GM21423 (cell line): ENCODE data around the gene CFAP210.

Experiments used
- ATAC-seq: cut with Tn5 transposase; IDR thresholded peaks from one replicate; pipeline ENCODE4 v1.9.1; 2021; ENCODE audit warnings: mild to moderate bottlenecking, moderate library complexity; ENCODE audit not compliant: unreplicated experiment

CFAP210 gene

DNA sequence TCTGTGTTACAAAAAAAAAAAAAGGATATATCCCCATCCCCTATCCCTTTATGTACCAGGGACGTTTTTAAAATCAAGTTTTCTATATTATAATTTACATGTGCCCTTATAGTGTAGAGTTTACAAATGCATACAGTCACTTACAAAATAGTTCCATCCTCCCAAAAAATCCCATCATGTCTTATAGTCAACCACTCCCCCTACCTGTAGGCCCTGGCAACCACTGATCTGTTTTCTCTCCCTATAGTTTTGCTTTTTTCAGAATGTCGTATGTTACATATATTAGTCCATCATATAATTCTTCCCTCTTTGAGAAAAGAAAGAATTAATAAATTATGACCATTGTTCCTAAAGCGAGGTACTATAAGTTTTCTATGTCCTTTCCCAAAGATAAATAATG, 17.8 kb downstream of the CFAP210 start:
- no peak for ATAC-seq

- ATAC-seq, result no peak
Observed at GRCh38 chr2:169673921-169674320, 20.3 kb downstream of the CFAP210 start.

- no peak for ATAC-seq
Observed at GRCh38 chr2:169673106-169673505, 21.1 kb downstream of the CFAP210 start.

DNA sequence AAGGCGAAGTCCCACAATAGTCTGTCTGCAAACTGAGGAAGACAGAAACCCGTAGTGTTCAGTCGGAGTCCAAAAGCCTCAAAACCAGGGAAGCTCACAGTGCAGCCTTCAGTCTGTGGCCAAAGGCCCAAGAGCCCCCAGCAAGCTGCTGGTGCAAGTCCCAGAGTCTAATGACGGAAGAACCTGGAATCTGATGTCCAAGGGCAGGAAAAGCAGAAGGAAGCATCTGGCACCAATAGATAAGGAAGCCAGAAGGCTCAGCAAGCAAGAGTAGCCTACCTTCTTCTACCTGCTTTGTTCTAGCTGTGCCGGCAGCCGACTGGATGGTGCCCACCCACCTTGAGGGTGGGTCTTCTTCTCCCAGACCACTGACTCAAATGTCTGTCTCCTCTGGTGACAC, 21.8 kb downstream of the CFAP210 start:
- ATAC-seq, result no peak

- ATAC-seq, result no peak
Observed at GRCh38 chr2:169670937-169671336, 23.3 kb downstream of the CFAP210 start.

DNA sequence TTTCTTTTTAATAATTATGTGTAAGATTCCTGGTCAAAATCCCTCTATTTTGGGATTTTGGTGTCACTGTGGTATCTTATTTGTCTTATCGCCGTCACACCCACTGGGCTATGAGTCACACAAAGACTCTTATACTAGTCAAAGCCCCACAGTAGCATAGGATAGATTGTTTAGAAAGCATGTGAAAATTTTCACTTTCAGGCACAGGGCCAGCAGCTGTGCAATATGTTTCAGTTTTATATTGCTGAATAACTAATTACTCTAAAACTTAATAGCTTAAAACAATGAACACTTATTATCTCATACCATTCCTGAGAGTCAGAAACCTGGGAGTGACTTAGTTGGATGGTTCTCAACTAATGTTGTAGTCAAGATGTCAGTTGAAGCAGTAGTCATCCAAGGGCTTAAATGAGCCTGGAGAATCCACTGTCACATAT, 24.0 kb downstream of the CFAP210 start:
- no peak for ATAC-seq

GRCh38 chr2:169667583-169667982, 26.6 kb downstream of the CFAP210 start:
- no peak for ATAC-seq

DNA sequence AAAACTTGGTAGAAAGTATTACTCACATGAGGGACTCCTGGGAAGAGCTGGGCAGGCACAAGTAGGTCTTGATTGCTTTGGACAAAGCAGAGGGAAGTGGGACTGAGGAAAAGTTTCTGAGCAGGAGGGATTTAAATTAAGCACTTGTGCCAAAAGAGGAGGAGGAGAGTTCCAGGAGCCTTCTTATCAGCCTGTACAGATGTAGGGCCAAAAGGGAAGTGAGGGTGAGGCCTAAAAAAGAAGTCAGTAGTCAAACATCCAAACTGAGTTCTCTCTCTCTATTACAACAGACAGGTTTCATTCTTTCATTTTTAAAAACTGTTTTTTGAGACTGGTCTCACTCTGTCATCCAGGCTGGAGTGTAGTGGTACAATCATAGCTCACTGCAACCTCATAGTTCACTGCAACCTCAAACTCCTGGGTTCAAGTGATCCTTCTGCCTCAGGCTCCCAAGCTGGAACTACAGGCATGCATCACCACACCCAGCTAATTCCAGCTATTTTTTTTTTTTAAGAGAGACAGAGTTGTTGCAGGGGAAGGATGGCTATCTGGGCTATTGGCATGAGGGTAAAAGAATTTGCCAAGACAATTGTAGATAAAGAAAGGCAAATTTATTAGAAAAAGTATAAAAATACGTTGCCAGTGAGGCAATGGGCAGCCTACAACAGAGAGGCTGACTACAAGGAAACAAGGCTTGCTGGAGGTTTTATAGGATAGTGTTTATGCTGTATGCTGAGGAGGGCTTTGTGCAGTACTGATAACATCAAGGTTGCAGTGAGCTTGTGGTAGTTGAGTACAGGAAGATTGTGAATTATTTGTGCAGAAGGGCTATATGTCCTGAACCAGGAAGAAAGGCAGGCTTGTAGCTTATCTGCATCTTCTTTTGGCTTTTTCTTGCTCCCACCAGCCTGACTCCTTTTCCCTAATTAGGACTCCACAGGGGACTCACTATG, 29.0 kb downstream of the CFAP210 start:
- no peak for ATAC-seq

- ATAC-seq, result no peak
Observed at GRCh38 chr2:169664600-169664977, 29.6 kb downstream of the CFAP210 start.

DNA sequence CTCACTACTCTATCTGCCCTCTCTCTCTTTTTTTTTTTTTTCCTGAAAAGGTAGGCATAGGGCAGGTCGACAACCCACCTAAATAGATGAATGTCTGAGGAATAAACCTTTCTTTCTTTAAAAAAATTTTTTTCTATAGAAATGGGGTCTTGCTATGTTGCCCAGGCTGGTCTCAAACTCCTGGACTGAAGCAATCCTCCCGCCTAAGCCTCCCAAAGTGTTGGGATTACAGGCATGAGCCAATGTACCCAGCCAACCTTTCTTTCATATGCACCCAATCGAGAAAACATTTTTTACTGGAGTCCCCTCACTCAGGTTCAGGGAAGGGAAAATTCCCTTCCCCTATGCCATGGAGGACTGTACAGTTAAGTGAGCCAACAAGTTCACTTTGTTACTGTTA, 31.0 kb downstream of the CFAP210 start:
- no peak for ATAC-seq

GRCh38 chr2:169662744-169663143, 31.5 kb downstream of the CFAP210 start:
- ATAC-seq, result no peak

GRCh38 chr2:169661265-169661664, 32.9 kb downstream of the CFAP210 start:
- no peak for ATAC-seq

DNA sequence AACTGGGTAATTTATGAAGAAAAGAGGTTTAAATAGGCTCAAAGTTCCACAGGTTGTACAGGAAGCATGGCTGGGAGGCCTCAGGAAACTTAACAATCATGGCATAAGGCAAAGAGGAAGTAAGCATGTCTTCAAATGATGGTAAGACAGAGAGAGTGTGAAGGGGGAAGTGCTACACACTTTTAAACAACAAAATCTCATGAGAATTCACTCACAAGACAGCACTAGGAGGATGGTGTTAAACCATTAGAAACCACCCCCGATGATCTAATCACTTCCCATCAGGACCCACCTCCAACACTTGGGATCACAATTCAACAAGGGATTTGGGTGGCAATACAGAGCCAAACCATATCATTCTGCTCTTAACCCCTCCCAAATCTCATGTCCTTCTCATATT, 34.9 kb downstream of the CFAP210 start:
- no peak for ATAC-seq

DNA sequence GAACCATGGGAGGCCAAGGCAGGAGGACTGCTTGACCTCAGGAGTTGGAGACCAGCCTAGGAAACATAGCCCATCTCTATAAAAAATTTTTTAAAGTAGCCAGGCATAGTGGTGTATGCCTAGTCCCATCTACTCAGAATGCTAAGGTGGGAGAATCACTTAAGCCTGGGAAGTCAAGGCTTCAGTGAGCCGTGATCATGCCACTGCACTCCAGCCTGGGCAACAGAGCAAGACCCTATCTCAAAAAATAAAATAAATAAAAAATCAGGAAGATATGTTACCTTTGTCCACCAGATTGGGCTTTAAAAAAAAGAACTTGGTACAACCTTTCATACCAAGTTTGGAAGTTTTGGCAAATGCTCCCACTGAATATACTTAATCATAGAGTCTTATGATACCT, 35.3 kb downstream of the CFAP210 start:
- ATAC-seq, result no peak

- ATAC-seq, result no peak
Observed at GRCh38 chr2:169656164-169656563, 38.0 kb downstream of the CFAP210 start.

GRCh38 chr2:169653636-169654035, 40.6 kb downstream of the CFAP210 start:
- ATAC-seq, result no peak

GRCh38 chr2:169649278-169649677, 44.9 kb downstream of the CFAP210 start:
- ATAC-seq, result no peak

- ATAC-seq, result no peak
Observed at GRCh38 chr2:169647496-169647895, 46.7 kb downstream of the CFAP210 start.

DNA sequence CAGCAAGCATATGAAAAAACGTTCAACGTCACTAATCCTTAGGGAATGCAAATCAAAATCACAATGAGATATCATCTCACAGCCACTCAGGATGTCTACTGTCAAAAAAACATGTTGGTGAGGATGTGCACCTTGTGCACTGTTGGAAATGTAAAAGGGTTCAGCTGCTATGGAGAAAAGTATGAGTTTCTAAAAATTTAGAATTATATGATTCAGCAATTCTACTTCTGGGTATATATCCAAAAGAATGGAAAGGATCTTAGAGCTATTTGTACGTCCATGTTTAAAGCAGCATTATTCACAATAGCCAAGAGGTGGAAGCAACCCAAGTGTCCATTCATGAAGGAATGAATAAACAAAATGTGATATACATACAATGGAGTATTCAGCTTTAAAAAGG, 50.0 kb downstream of the CFAP210 start:
- ATAC-seq, result no peak

GRCh38 chr2:169641464-169641863, 52.7 kb downstream of the CFAP210 start:
- ATAC-seq, result no peak

DNA sequence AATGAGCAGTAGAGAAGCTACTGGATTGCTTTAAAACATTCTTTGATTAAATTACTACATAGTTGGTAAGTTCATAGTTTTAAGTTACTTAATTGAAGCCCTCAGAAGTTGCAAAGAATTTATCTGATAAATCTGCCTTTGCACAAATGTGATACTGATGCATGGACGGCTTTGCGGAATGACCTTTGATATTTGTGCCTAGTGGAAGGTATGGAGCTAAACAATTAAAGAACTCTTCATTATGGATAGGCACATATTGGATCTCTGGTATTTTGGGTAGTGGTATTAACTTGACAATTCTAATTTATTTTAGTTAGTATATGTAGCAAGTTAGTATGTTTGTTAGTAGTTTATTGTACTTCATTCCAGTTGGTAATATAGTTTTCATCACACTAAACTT, 54.1 kb downstream of the CFAP210 start:
- no peak for ATAC-seq

DNA sequence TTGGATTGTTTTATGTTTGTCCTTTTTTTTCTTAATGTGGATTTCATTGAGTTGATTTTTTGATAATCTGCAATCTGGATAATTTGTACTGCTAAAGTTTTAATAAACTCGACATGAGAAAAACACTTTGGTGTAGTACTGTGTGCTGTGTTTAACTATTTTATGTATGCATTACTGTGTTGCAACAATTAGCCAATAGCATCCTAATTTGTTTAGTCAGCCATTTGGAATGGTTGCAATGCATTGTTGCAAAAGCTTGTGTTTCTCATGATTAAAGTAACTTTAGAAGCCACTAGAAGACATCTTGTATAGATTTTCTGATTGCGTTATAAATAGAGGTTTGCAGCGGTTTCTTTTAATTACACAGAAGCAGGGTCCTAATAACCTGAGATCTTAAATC, 56.6 kb downstream of the CFAP210 start:
- ATAC-seq, result no peak
